Loucy (cell line): ENCODE data around the gene FAM107B.

Source experiments
- H2AFZ ChIP-seq: fragments of 200-600 bp; sonication (generic); 2 replicates; pipeline ENCODE4 v1.6.0; 2016; ENCODE audit warnings: antibody characterized with exemption, mild to moderate bottlenecking, low read length, moderate library complexity
- H3F3A ChIP-seq: fragments of 200-600 bp; 2 replicates; pipeline ENCODE4 v1.6.0; 2016; ENCODE audit warnings: antibody characterized with exemption, low read depth, mild to moderate bottlenecking
- H3K27me3 ChIP-seq: fragments of 200-600 bp; sonication (generic); 2 replicates; pipeline ENCODE4 v1.6.1; 2014; ENCODE audit warnings: low read length, mild to moderate bottlenecking; ENCODE audit not compliant: insufficient read depth, poor library complexity, severe bottlenecking
- H3K36me3 ChIP-seq: fragments of 200-600 bp; sonication (generic); 2 replicates; pipeline ENCODE4 v1.6.1; 2016; ENCODE audit warnings: low read length; ENCODE audit not compliant: insufficient read depth
- H3K4me1 ChIP-seq: fragments of 200-600 bp; sonication (generic); 2 replicates; pipeline ENCODE4 v1.5.1; 2014; ENCODE audit warnings: low read length, mild to moderate bottlenecking; ENCODE audit not compliant: insufficient read depth, poor library complexity, severe bottlenecking
- H3K4me2 ChIP-seq: fragments of 200-600 bp; sonication (generic); 2 replicates; pipeline ENCODE4 v1.6.0; 2014; ENCODE audit warnings: antibody characterized with exemption, low read length, low read depth, mild to moderate bottlenecking; ENCODE audit not compliant: poor library complexity, severe bottlenecking
- H3K4me3 ChIP-seq: fragments of 200-600 bp; sonication (generic); 2 replicates; pipeline ENCODE4 v1.5.1; 2014; ENCODE audit warnings: low read length, mild to moderate bottlenecking, mixed read lengths; ENCODE audit not compliant: poor library complexity, severe bottlenecking
- H3K79me2 ChIP-seq: fragments of 200-600 bp; sonication (generic); 2 replicates; pipeline ENCODE4 v1.6.1; 2014; ENCODE audit warnings: low read length; ENCODE audit not compliant: insufficient read depth
- H3K9ac ChIP-seq: fragments of 200-600 bp; sonication (generic); 2 replicates; pipeline ENCODE4 v1.6.0; 2014; ENCODE audit warnings: mild to moderate bottlenecking, low read depth, low read length, moderate library complexity; ENCODE audit not compliant: poor library complexity, severe bottlenecking
- H3K9me2 ChIP-seq: fragments of 200-600 bp; sonication (generic); replicated peaks from 2 replicates; pipeline ENCODE4 v1.6.1; 2016; ENCODE audit warnings: low read depth, low read length, mixed read lengths
- H3K9me3 ChIP-seq: fragments of 200-600 bp; sonication (generic); 2 replicates; pipeline ENCODE4 v1.6.1; 2014; ENCODE audit warnings: mild to moderate bottlenecking, antibody characterized with exemption, low read length, low read depth; ENCODE audit not compliant: insufficient read depth
- H4K20me1 ChIP-seq: fragments of 200-600 bp; sonication (generic); 2 replicates; pipeline ENCODE4 v1.6.0; 2014; ENCODE audit warnings: antibody characterized with exemption, low read length, mild to moderate bottlenecking; ENCODE audit not compliant: insufficient read depth, poor library complexity, severe bottlenecking
- EZH2phosphoT487 ChIP-seq: fragments of 200-600 bp; IDR thresholded peaks from 2 replicates; pipeline ENCODE4 v1.6.1; 2018; ENCODE audit warnings: antibody characterized with exemption, mild to moderate bottlenecking, moderate library complexity, borderline replicate concordance
- TF ChIP-seq, protein P1 (sequence below): fragments of 200-600 bp; sonication (generic); conservative IDR thresholded peaks from 2 replicates; pipeline ENCODE4 v1.5.1; 2014; ENCODE audit warnings: mild to moderate bottlenecking, antibody characterized with exemption, low read length

The FAM107B gene

DNA sequence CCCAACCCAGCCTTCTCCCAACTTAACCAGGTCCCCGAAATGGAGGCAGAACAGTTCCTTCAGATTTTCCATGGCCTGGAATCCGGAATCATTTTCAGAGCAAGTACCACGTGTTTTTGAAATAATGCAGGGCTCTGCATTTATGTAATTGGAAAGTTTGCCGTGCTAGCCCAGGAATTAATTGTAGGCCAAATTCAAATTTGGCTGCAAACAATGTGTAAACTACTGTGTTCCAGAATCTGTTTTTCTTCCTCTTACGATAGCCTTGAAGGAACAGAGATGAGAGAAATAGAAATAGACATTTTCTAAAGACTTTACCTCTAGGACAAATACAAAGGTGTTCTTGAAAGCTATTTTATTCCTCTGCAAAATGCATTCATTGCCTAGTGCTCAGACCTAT, 77.4 kb downstream of the FAM107B start:
- no peaks in the 10 kb centered on the region for H3K9me3 ChIP-seq
- H3K9me2 ChIP-seq = no peaks in the 10 kb centered on the region
- no peak overlapping the region for H3K4me3 ChIP-seq
- H3K27me3 ChIP-seq = no peaks in the 10 kb centered on the region
- H3F3A ChIP-seq = no peaks in the 10 kb centered on the region
- peaks cover 6% of the 10 kb centered on the region for H3K4me1 ChIP-seq
- H3K9ac ChIP-seq = no peak overlapping the region
- H3K4me2 ChIP-seq = no peak overlapping the region
- TF ChIP-seq, protein P1, sequence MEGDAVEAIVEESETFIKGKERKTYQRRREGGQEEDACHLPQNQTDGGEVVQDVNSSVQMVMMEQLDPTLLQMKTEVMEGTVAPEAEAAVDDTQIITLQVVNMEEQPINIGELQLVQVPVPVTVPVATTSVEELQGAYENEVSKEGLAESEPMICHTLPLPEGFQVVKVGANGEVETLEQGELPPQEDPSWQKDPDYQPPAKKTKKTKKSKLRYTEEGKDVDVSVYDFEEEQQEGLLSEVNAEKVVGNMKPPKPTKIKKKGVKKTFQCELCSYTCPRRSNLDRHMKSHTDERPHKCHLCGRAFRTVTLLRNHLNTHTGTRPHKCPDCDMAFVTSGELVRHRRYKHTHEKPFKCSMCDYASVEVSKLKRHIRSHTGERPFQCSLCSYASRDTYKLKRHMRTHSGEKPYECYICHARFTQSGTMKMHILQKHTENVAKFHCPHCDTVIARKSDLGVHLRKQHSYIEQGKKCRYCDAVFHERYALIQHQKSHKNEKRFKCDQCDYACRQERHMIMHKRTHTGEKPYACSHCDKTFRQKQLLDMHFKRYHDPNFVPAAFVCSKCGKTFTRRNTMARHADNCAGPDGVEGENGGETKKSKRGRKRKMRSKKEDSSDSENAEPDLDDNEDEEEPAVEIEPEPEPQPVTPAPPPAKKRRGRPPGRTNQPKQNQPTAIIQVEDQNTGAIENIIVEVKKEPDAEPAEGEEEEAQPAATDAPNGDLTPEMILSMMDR = no peak
- no peak for TF ChIP-seq EZH2phosphoT487
- H2AFZ ChIP-seq = no peak overlapping the region
- no peaks in the 10 kb centered on the region for H3K36me3 ChIP-seq
- H4K20me1 ChIP-seq = no peaks in the 10 kb centered on the region
- no peaks in the 10 kb centered on the region for H3K79me2 ChIP-seq

DNA sequence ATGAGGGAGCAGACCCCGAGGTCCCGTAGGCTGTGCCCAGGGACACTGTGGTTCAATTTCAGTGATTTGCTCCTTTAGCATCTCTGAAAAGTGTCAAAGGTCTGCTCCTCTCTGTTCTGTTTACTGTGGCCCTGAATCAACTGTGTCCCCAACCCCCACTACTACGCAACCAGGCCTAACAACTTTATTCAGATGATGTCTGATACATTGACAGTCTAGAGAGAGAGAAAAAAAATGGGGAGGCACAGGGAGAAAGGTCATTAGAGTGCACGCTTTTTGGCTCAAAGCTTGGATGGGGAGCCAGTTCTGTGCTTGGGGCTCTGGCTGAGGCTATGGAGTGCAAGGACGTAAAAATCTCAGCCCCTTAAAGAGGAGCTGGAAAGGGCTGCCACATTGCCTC, 77.9 kb downstream of the FAM107B start:
- Histone ChIP-seq H3K79me2 (no peaks in the 10 kb centered on the region), H3K36me3 (no peaks in the 10 kb centered on the region), H3F3A (no peaks in the 10 kb centered on the region), H4K20me1 (no peaks in the 10 kb centered on the region), H3K4me1 (peaks cover 11% of the 10 kb centered on the region), H3K4me3 (no peak overlapping the region), H3K9me3 (no peaks in the 10 kb centered on the region), H3K4me2 (no peak overlapping the region), H3K27me3 (no peaks in the 10 kb centered on the region), H3K9me2 (no peaks in the 10 kb centered on the region), H3K9ac (no peak overlapping the region), H2AFZ (no peak overlapping the region)
- no peak for TF ChIP-seq EZH2phosphoT487
- TF ChIP-seq, protein P1 = no peak

DNA sequence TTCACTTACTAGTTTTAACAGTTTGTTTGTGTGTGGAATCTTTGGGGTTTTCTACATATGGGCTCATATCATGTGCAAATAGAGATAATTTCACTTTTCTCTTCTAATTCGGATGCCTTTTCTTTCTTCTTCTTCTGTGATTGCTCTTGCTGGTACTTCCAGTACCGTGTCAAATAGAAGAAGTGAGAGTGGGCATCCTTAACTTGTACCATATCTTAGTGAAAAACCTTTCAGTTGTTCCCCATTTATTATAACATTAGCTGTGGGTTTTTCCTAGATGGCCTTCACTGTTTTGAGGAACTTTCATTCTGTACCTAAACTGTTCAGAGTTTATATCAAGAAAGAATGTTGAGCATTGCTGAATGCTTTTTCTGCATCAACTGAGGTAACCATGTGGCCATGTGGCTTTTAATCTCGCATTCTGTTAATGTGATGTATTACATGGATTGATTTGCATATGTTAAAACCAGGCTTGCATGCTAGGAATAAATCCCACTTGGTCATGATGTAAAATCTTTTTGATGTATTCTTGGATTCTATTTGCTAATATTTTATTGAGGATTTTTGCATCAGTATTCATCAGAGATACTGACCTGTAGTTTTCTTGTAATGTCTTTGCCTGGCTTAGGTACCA, 78.7 kb downstream of the FAM107B start:
- peaks cover 12% of the 10 kb centered on the region for H3K4me1 ChIP-seq
- no peak overlapping the region for H2AFZ ChIP-seq
- no peaks in the 10 kb centered on the region for H3F3A ChIP-seq
- H3K9me3 ChIP-seq = no peaks in the 10 kb centered on the region
- H3K9me2 ChIP-seq = no peaks in the 10 kb centered on the region
- no peaks in the 10 kb centered on the region for H3K27me3 ChIP-seq
- no peaks in the 10 kb centered on the region for H3K79me2 ChIP-seq
- H3K4me3 ChIP-seq = no peak overlapping the region
- no peak overlapping the region for H3K4me2 ChIP-seq
- no peaks in the 10 kb centered on the region for H4K20me1 ChIP-seq
- TF ChIP-seq EZH2phosphoT487 = no peak
- TF ChIP-seq, protein P1 = no peak
- H3K9ac ChIP-seq = no peak overlapping the region
- H3K36me3 ChIP-seq = no peaks in the 10 kb centered on the region
